Right cardiac atrium (tissue), 5 donors: ENCODE data around the gene ZMYND19. TPM values are rescaled to one million over a fixed set of nuclear protein-coding genes. Genes with fewer than 3 reads are reported as not detected.
A peak's percentile ranks its signal among the peaks of the same experiment; 100 is the strongest.

Experiments used
- ATAC-seq, 2 donors: fragments of 200-7000 bp; cut with Tn5 transposase; one replicate each; pipeline versions ENCODE4 v1.8.0 to v1.9.1; 2020; ENCODE audit warnings: moderate library complexity in 2 of 2, mild to moderate bottlenecking in 1 of 2
- DNase-seq, 3 donors: peaks; one replicate each; pipeline ENCODE4 v3.0.0-alpha.2; 2020
- H3K27ac ChIP-seq: one replicate; pipeline ENCODE4 v1.5.1; 2013; ENCODE audit warnings: mild to moderate bottlenecking, low read length, control low read depth, moderate library complexity
- H3K27me3 ChIP-seq: one replicate; pipeline ENCODE4 v1.6.1; 2013; ENCODE audit not compliant: control insufficient read depth, insufficient read depth
- H3K4me1 ChIP-seq: one replicate; pipeline ENCODE4 v1.6.1; 2013; ENCODE audit warnings: low read length; ENCODE audit not compliant: control insufficient read depth, insufficient read depth
- H3K4me3 ChIP-seq: one replicate; pipeline ENCODE4 v1.5.1; 2013; ENCODE audit warnings: low read length, control low read depth
- H3K9me3 ChIP-seq: one replicate; pipeline ENCODE4 v1.6.1; 2013; ENCODE audit warnings: low read length; ENCODE audit not compliant: control insufficient read depth
- WGBS: extraction: QIAGEN DNeasy Blood & Tissue Kit; methylation state at CpG from one replicate; pipeline ENCODE4 v1.1.7; 2013; 5-methylcytosine and 5-hydroxymethylcytosine counted together
- intact Hi-C, 4 donors: fragments of 100-400 bp; cut with DNase I; formaldehyde crosslinking; loops; one replicate each; pipeline versions ENCODE4 v1.11.0 to v1.14.0; 2022 to 2023
- polyA plus RNA-seq: library from polyadenylated mRNA; stranded (reverse); fragments of 200-250 nt; gene quantifications from one replicate; pipeline ENCODE4 v1.2.3, GENCODE V29; 2013
- total RNA-seq, 4 donors: library from RNA; stranded (reverse); fragmentation: NEBNext Ultra II Directional; extraction: Animal tissue kit (Norgen Biotek cat#: 25700); gene quantifications; one replicate each; pipeline ENCODE4 v1.2.1, GENCODE V29; 2021
- donor health status: healthy with polysubstance abuse.
- donor health status: DM: no; HTN: yes; CAD: no.
- donor health status: DM: no; HTN: no; CAD: no.
- donor health status: DM: no; HTN: yes; CAD: no; lungs with severe emphysema.
- donor health status: DM: yes; HTN: yes; CAD: no.

The ZMYND19 gene
- total and polyA plus RNA-seq, 5 donors, result 7.6 to 9.5 (median 9.1) TPM

DNA sequence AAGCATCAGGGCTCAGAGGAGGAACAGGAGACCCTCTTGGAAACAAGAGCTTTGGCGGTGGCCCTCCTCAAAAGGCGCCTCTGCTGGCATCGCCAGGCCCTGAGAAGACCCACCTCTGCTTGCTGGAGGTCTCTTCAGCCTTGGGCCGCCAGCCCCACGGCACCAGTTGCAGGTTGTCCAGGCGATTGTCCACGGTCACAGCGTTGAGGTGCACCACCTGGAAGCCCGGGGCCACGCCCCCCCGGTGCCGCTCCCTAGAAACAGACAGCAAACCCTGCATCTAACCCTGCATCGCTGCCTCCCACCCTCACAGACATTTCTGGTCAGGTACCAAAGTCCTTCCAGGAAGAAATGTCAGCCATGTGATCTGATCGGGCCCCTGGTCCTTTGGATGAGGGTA lies 3.5 kb downstream of the ZMYND19 start:
- ATAC-seq, result no peak
- peak in 1 of 3 donors; percentile 43 for DNase-seq
- no peaks in the 10 kb centered on the region for H3K27me3 ChIP-seq
- H3K4me1 ChIP-seq, result peaks cover 4% of the 10 kb centered on the region
- intact Hi-C loops, result no loop called here
- H3K4me3 ChIP-seq, result no peak overlapping the region
- no peak overlapping the region for H3K27ac ChIP-seq
- WGBS, result 92% methylated on average over 14 of the region's 14 CpGs
- H3K9me3 ChIP-seq, result no peaks in the 10 kb centered on the region

GRCh38 chr9:137583957-137584356 lies 6.4 kb downstream of the ZMYND19 start:
- H3K4me1 ChIP-seq, result no peaks in the 10 kb centered on the region
- DNase-seq (peak in 1 of 3 donors; percentile 30), ATAC-seq (no peak)
- H3K9me3 ChIP-seq, result no peaks in the 10 kb centered on the region
- no peak overlapping the region for H3K27ac ChIP-seq
- WGBS, result 77% methylated on average over 8 of the region's 8 CpGs
- no peaks in the 10 kb centered on the region for H3K27me3 ChIP-seq
- no peak overlapping the region for H3K4me3 ChIP-seq
- intact Hi-C loops, result no loop called here

DNA sequence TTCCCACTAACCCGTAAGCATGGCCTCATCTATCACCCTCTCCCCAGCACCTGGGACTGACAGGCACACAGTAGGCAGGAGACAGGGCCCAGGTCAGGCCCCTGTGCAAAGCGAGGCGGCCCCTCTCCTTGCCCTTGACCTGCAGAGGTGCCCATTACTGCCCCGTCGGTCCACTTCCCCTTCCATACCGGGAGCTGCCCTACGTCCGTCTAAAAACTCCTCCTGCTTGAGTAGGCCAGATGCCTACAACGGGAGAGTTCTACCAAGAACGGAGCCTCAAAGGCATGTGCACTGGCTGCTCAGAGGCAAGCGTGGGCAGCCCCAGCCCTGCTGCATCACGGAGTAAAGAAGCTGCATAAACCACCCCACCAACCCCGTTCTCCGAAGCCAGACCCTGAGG lies 7.0 kb downstream of the ZMYND19 start:
- intact Hi-C loops, result no loop called here
- WGBS, result 87% methylated on average over 14 of the region's 14 CpGs
- no peak overlapping the region for H3K27ac ChIP-seq
- no peak overlapping the region for H3K4me3 ChIP-seq
- no peaks in the 10 kb centered on the region for H3K27me3 ChIP-seq
- DNase-seq (peak in 1 of 3 donors; percentile 37), ATAC-seq (no peak)
- no peaks in the 10 kb centered on the region for H3K4me1 ChIP-seq
- H3K9me3 ChIP-seq, result no peaks in the 10 kb centered on the region

- H3K27ac ChIP-seq, result no peak overlapping the region
- peaks cover under 1% of the 10 kb centered on the region for H3K4me1 ChIP-seq
- H3K9me3 ChIP-seq, result no peaks in the 10 kb centered on the region
- 81% methylated on average over 20 of the region's 20 CpGs for WGBS
- no peak for ATAC-seq
- H3K27me3 ChIP-seq, result no peaks in the 10 kb centered on the region
- intact Hi-C loops, result no loop called here
- H3K4me3 ChIP-seq, result no peak overlapping the region
- peak in 1 of 3 donors; percentile 47 for DNase-seq
Measured at GRCh38 chr9:137582286-137582860, 7.9 kb downstream of the ZMYND19 start.

GRCh38 chr9:137581361-137582285 lies 8.7 kb downstream of the ZMYND19 start:
- Histone ChIP-seq H3K27ac (no peak overlapping the region), H3K9me3 (no peaks in the 10 kb centered on the region), H3K27me3 (no peaks in the 10 kb centered on the region), H3K4me3 (no peak overlapping the region), H3K4me1 (peaks cover 2% of the 10 kb centered on the region)
- DNase-seq (peak in 2 of 3 donors; percentile 54 to 60), ATAC-seq (no peak)
- intact Hi-C loops, result no loop called here
- WGBS, result 89% methylated on average over 22 of the region's 22 CpGs

DNA sequence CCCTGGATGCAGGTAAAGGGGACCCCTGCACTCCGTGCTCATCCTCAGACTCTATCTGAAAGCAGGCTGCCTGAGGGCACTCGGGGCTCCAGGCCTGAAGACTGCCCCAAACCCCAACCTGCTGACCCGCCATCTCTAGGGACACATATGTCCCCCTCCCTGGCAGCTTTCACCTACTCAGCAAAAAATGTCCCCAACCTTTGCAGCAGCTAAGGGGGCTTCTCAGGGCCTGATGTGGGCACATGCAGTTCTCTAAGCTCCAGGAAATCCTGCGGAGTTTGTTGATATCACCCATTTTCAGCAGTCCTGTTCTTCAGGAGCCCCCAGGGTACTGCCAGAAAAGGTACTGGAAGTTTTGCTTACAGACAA lies 9.4 kb downstream of the ZMYND19 start:
- no peaks in the 10 kb centered on the region for H3K9me3 ChIP-seq
- WGBS, result 93% methylated on average over 4 of the region's 4 CpGs
- peaks cover 2% of the 10 kb centered on the region for H3K4me1 ChIP-seq
- ATAC-seq (no peak), DNase-seq (no peak)
- no peak overlapping the region for H3K4me3 ChIP-seq
- intact Hi-C loops, result no loop called here
- H3K27me3 ChIP-seq, result no peaks in the 10 kb centered on the region
- no peak overlapping the region for H3K27ac ChIP-seq

DNA sequence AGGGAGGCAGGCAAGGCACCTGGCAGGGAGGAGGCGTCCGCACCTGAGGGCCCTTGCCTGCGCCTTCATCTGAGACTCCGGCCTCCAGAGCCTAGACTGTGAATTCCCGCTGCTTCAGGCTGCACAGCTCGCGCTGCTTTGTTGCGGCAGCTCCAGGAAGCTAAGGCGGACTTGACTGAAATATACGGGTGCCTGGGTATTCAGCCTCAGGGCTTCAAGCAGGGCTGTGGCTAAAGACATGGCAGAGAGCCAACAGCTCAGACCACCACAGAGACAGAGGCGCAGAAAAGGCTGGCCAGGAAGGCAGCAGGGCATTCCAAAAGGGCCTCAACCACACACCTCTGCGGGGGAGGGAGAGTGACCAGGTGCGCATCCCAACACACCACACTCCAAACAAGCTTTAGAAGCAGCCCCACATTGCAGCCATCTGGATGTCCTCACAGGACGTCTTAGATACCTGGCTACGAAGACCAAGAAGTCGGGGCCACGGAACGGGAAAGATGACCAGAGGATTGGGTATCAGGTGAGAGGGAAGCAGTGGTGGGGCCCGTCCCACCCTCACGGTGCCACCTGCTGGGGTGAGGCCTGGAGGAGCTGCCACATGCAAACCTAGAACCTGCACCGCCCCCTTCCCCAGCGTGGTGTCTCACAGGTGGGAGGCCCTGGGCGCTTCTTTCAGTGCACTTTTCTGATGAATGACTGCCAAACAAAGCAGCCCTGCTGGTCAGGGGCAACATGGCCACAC lies 9.9 kb downstream of the ZMYND19 start:
- DNase-seq (peak in 1 of 3 donors; percentile 63), ATAC-seq (no peak)
- H3K9me3 ChIP-seq, result no peaks in the 10 kb centered on the region
- H3K4me3 ChIP-seq, result no peak overlapping the region
- 88% methylated on average over 23 of the region's 23 CpGs for WGBS
- intact Hi-C loops, result no loop called here
- H3K4me1 ChIP-seq, result peaks cover 2% of the 10 kb centered on the region
- no peak overlapping the region for H3K27ac ChIP-seq
- H3K27me3 ChIP-seq, result no peaks in the 10 kb centered on the region

GRCh38 chr9:137579259-137579604 lies 11.1 kb downstream of the ZMYND19 start:
- peak in 1 of 2 donors; percentile 35 for ATAC-seq
- DNase-seq, result peak in 1 of 3 donors; percentile 74
- H3K27ac ChIP-seq, result peak overlapping the region; percentile 25
- H3K4me1 ChIP-seq, result peaks cover 5% of the 10 kb centered on the region
- no peaks in the 10 kb centered on the region for H3K27me3 ChIP-seq
- no peaks in the 10 kb centered on the region for H3K9me3 ChIP-seq
- H3K4me3 ChIP-seq, result peak overlapping the region; percentile 59
- intact Hi-C loops, result no loop called here
- WGBS, result 24% methylated on average over 19 of the region's 19 CpGs

GRCh38 chr9:137578518-137579258 lies 11.6 kb downstream of the ZMYND19 start, which contains the start of gene DPH7:
DPH7 (minus strand) TSS chr9:137578925; CDS start chr9:137578777, 148 bp downstream.
- intact Hi-C loops, result no loop called here
- peak; percentile 97 to 99 (median 99) for DNase-seq
- ATAC-seq, result peak; percentile 95 to 96
- peak within 1 kb of the TSS; percentile 27 for H3K27ac ChIP-seq
- H3K9me3 ChIP-seq, result no peaks in the 10 kb centered on the region
- H3K4me1 ChIP-seq, result peaks cover 5% of the 10 kb centered on the region
- H3K27me3 ChIP-seq, result no peaks in the 10 kb centered on the region
- H3K4me3 ChIP-seq, result peak within 1 kb of the TSS; percentile 59
- WGBS, result 2% methylated on average over 82 of the region's 82 CpGs

GRCh38 chr9:137575716-137576411 lies 14.4 kb downstream of the ZMYND19 start:
- Histone ChIP-seq H3K27ac (peak overlapping the region; percentile 26), H3K27me3 (no peaks in the 10 kb centered on the region), H3K9me3 (no peaks in the 10 kb centered on the region), H3K4me3 (no peak overlapping the region), H3K4me1 (peaks cover 5% of the 10 kb centered on the region)
- intact Hi-C loops, result no loop called here
- WGBS, result 55% methylated on average over 12 of the region's 12 CpGs
- DNase-seq (peak in 1 of 3 donors; percentile 55), ATAC-seq (peak in 1 of 2 donors; percentile 33)
